K562 (cell line): ENCODE measurements around the gene SLC39A11. TPM values are rescaled to one million over a fixed set of nuclear protein-coding genes. Genes with fewer than 3 reads are reported as not detected.

Source experiments
- CHD1 ChIP-seq: fragments of 200-600 bp; sonication (generic); IDR thresholded peaks from one replicate; pipeline ENCODE4 v1.6.1; 2012; ENCODE audit warnings: mild to moderate bottlenecking, moderate library complexity, low read length, inconsistent platforms
- CHD7 ChIP-seq: fragments of 200-600 bp; sonication (generic); IDR thresholded peaks from one replicate; pipeline ENCODE4 v1.6.1; 2012; ENCODE audit warnings: mild to moderate bottlenecking, low read depth, low read length, inconsistent platforms
- EP400 ChIP-seq: fragments of 450-650 bp; IDR thresholded peaks from 2 replicates; pipeline ENCODE4 v1.6.1; 2017; ENCODE audit warnings: antibody characterized with exemption, mild to moderate bottlenecking, moderate library complexity
- FOXP4 ChIP-seq: sonication (generic); formaldehyde crosslinking; IDR thresholded peaks from 2 replicates; pipeline ENCODE4 v1.8.0; 2022; ENCODE audit warnings: mild to moderate bottlenecking, missing genetic modification reagents, borderline replicate concordance
- MED1 ChIP-seq: sonication (generic); formaldehyde crosslinking; IDR thresholded peaks from 2 replicates; pipeline ENCODE4 v1.8.1; 2023; ENCODE audit warnings: missing genetic modification reagents, borderline replicate concordance
- MXD1 ChIP-seq: fragments of 250-450 bp; sonication (Bioruptor Pico); IDR thresholded peaks from 2 replicates; pipeline ENCODE4 v1.8.0; 2021; ENCODE audit warnings: borderline replicate concordance, mild to moderate bottlenecking, moderate library complexity; ENCODE audit not compliant: poor library complexity, severe bottlenecking
- NFE2 ChIP-seq: IDR thresholded peaks from 2 replicates; pipeline ENCODE4 v1.6.1; 2014; ENCODE audit warnings: antibody characterized with exemption, low read depth
- WHSC1 ChIP-seq: IDR thresholded peaks from one replicate; pipeline ENCODE4 v1.6.1; 2012; ENCODE audit warnings: low read length, control low read depth, inconsistent platforms
- polyA plus RNA-seq, 8 experiments: library from polyadenylated mRNA; depleted of rRNA in 4 of 8; stranded (reverse) in 5 of 8; unstranded in 3 of 8; fragments of >200 nt; fragmentation: Nextera tagmentation in 2 of 8; fragmentation: Illumina TruSeq in 1 of 8; extraction: Ambion mirVana in 2 of 8; extraction: Trizol in 1 of 8; gene quantifications; 2 replicates each; pipeline versions ENCODE4 v1.2.1 to v1.2.3, GENCODE V29; 2011 to 2014; ENCODE audit warnings: inconsistent platforms in 1 of 8, missing spikeins in 1 of 8
- total RNA-seq, 7 experiments: library from RNA; depleted of rRNA in 6 of 7; stranded (reverse); fragments of >200 nt in 6 of 7; fragmentation: Illumina TruSeq in 2 of 7; extraction: Trizol in 2 of 7; gene quantifications; 2 replicates each; pipeline versions ENCODE4 v1.2.1 to v1.2.3, GENCODE V29; 2011 to 2021; ENCODE audit warnings: low replicate concordance in 1 of 7
- TF ChIP-seq, protein P1 (sequence below): sonication (generic); formaldehyde crosslinking; IDR thresholded peaks from 2 replicates; pipeline ENCODE4 v1.9.0; 2022; ENCODE audit warnings: mild to moderate bottlenecking, missing genetic modification reagents

The SLC39A11 gene
- total and polyA plus RNA-seq, 9 of the 15 experiments (the other 6 are each of a cell fraction or from before 2014, with no cell fraction given): 10.5 to 26.4 (median 13.4) TPM

GRCh38 chr17:72640415-72641165 lies 451.9 kb downstream of the SLC39A11 start (continued):
- TF ChIP-seq CHD7: no peak
- TF ChIP-seq MED1 (CRISPR knock-in tag): no peak
- TF ChIP-seq MXD1 (CRISPR knock-in tag): no peak
- TF ChIP-seq FOXP4 (CRISPR knock-in tag): no peak
- no peak for TF ChIP-seq NFE2
- TF ChIP-seq EP400: no peak
- no peak for TF ChIP-seq CHD1
- TF ChIP-seq, protein P1, sequence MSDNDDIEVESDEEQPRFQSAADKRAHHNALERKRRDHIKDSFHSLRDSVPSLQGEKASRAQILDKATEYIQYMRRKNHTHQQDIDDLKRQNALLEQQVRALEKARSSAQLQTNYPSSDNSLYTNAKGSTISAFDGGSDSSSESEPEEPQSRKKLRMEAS (CRISPR knock-in tag): no peak
- TF ChIP-seq WHSC1: no peak
- TF ChIP-seq, all 486 proteins: peak for 0
